Stimulated activated CD8-positive, alpha-beta memory T cell treated with anti-CD3 and anti-CD28 coated beads, Interleukin-2, amount 100 ng/mL, for 48 hours (primary cell): ENCODE measurements around the gene APPL2.
"Not testable (repeated sequence)": the region's sequence is repeated elsewhere in the genome, so short reads cannot be mapped to it uniquely, and the experiment has no call there.

ENCODE experiments used
- DNase-seq, 2 donors: peaks; one replicate each; pipeline ENCODE4 v3.0.0-alpha.2; 2020; ENCODE audit warnings: low read depth in 2 of 2

Gene APPL2

DNA sequence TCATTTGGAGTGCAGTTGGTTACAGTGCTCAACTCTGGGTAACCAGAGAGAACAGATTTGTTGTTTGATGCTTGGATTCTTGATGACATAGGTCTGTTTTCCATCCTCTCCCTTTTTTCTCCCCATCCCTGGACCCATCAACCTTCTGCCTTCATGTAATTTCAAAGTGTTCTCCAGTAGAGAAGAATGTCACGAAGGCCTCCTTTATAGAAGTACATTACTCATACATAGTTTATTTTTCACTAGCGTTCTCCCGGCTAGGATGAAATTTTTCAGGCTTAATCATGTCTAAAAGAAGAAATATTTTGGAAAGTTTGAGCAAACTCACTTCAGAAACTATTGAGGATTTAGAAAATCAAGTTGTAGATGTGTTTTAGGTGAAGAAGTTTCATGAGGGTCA is 20.9 kb upstream of the APPL2 start:
- DNase-seq: no peak

DNA sequence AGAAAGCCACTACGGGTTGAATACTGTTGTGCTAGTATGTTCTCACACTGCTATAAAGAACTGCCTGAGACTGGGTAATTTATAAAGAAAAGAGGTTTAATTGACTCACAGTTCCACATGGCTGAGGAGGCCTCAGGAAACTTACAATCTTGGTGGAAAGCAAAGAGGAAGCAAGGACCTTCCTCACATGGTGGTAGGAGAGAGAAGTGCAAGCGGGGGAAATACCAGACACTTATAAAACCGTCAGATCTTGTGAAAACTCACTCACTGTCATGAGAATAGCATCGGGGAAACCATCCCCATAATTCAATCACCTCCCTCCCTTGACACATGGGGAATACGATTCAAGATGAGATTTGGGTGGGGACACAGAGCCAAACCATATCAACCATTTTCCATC is 20.5 kb upstream of the APPL2 start:
- not testable (repeated sequence) for DNase-seq

DNA sequence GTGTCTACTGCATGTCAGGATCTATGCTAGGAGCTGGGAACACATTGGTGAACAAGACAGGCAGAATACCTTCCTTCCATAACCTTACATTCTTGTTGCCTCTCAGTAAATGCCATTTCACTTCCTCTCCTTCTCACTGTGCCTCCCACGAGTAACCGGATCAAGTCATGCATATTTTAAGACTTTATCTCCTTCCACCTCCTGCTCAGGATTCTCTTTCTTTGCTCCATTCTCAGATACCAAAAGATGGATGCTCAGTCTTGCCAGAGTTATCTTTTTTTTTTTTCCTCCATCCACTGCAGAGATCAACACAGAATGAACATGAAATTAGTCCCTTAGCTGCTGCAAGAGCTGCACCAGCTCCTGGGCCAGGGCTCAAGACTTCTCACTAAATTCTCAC is 20.0 kb upstream of the APPL2 start:
- DNase-seq: no peak

DNA sequence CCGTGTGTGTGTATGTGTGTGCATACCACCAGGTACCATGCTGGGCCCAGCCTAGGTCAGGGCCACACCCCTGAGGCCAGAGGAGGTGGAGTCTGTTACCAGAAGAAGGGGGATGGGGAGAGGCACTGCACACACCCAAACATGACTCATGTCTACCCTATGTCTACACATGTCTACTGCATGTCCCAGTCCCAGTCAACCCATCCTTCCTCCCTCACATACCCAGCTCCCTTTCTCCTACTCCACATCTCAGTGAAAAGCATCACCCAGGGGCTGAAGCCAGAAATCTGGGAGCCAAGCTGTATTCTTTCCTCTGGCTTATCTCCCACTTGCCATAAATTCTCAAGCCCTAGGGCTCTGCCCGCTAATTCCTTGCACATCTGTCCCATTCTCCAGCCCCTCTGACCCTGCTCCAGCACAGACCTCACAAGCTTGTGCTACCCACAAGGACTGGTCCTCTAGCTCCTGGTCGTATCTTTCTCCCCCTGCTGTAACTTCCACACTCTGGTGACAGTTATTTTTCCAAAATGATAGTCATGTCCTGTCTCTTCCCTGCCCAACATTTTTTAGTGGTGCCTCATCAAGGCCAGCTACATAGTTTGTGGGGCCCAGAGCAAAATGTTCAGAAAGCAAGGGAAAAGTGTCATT is 18.0 kb upstream of the APPL2 start:
- no peak for DNase-seq

DNA sequence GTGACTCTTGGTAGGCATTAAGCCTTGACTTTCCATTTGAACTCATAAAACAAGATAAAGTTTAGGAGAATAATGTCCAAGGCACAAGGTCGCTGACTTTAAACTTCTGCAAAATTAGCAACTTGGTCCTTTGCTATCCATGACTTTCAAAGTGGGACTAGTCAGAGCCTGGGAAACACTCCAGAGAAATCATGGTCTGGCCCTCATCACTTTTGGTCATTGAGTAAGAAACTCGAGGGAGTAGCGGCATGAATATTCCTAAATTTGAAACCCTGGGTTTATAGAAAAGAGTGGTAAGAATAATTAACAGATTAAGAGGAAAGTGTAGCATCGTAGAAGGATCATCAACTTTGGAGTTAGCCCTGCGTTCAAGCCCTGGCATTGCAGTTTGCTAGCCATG is 16.9 kb upstream of the APPL2 start:
- no peak for DNase-seq

DNA sequence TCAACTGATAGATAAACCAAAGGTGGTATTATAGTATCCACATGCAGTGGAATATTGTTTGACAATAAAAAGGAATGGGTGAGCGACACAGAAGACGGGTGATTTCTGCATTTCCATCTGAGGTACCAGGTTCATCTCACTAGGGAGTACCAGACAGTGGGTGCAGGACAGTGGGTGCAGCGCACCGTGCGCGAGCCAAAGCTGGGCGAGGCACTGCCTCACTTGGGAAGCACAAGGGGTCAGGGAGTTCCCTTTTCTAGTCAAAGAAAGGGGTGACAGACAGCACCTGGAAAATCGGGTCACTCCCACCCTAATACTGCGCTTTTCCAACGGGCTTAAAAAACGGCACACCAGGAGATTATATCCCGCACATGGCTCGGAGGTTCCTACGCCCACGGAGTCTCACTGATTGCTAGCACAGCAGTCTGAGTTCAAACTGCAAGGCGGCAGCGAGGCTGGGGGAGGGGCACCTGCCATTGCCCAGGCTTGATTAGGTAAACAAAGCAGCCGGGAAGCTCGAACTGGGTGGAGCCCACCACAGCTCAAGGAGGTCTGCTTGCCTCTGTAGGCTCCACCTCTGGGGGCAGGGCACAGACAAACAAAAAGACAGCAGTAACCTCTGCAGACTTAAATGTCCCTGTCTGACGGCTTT is 9.9 kb upstream of the APPL2 start:
- DNase-seq: not testable (repeated sequence)

DNA sequence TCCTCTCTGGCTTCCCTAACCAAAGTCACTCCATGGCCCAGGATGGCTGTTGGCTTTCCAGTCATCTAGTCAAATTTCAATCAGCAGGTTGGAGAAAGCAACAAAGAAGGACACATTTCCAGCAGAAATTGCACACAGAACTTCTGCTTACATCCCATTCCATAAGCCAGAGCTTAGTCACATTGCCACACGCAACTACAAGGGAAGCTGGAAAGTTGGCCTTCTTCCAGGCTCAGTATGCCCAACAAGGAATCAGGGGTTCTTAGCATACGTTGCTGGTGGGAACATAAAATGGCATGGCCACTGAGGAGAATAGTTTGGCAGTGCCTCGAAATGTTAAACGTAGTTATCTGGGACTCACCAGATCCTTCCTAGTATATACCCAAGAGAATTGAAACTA is 9.3 kb upstream of the APPL2 start:
- no peak for DNase-seq

DNA sequence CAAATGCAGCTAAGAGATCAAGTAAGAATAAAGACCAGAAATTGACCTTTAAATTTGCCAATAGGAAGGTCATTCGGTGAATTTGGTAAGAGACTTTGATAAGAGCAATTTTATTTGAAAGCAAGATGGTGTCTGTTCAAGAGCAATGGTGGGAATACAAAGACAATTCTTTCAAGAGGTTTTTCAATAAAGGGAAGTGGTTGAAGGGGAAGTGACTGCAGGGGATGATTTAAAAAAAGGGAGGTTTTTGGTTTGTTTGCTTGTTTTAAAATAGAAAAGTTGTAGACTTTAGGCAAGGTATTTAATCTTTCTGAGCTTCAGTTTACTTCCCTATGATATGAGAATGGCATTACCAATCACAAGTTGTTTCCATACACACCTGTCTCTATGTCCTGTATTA is 4.3 kb upstream of the APPL2 start:
- DNase-seq: no peak

DNA sequence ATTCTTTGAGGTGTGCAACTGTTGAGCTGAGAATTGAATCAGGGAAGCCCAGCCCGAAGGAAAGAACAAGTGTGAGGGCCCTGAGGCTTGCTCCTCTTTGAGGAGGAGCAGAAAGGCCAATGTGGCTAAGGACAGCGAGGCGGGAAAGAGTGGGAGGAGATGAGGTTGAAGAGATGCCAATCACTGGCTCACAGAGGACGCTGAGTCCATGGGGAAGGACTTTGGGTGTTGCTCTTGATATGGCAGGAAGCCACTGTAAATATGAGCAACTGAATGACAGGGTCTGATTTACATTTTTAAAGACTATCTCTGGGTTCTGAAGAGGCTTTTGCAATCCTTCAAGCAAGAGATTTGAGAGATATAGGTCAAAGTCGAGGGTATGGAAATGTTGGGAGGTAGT is 3.3 kb upstream of the APPL2 start:
- DNase-seq: no peak

DNA sequence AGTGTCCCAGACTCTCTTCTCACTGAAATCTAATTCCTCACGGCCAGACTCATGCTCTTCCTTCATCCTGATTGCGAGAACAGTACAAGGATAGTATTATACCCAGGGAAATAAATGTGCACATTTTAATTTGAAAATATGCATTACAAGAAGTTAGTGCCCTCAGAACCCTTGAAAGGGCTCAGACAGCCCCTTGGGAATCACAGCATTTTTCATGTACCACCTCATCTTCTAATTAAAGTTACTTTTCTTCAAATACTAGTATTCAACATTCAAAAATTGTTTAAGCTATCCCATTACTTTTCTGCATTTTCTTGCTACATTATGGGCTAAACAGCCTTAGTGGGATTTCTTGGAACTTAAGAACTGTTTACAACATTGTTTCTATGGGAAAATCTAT is 1.7 kb upstream of the APPL2 start:
- no peak for DNase-seq

DNA sequence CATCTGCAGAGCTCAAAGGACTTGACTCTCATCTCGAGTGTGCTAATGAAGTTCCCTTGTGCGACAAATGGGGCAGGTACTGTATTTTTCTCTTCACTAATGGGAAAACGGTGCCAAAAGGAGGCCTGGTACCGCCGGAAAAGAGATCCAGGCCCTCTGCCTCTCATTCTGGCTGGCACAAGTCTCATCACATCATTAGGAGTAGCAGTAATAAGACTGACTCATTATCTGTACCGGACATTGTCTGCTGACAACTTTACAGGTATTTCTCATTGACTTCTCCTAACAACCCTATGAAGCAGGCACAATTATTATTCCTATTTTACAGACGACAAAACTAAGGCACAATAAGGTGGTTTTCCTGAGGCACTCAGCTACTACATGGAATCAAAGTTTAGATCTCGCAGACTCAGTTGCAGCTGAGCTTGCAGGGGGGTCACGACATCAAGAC is 668 bp downstream of the APPL2 start:
- DNase-seq: no peak

DNA sequence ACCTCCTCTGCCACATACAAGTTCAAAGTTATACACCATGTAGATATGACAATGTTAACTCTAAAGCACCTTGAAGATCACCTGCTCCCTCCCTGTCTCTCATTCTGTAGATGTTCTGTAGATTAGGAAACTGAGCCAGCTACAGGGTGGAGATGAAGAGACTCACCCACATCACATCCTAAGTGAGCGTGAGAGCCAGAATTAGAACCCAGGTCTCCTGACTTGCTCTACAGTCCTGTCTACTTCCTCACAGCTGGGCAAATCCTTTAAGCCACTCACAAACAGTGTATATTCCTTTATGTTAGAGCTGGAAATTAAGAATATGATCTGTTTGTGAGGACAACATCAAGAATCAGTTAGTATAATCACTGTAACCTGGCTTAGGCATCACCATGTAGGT is 1.8 kb downstream of the APPL2 start:
- DNase-seq: no peak

DNA sequence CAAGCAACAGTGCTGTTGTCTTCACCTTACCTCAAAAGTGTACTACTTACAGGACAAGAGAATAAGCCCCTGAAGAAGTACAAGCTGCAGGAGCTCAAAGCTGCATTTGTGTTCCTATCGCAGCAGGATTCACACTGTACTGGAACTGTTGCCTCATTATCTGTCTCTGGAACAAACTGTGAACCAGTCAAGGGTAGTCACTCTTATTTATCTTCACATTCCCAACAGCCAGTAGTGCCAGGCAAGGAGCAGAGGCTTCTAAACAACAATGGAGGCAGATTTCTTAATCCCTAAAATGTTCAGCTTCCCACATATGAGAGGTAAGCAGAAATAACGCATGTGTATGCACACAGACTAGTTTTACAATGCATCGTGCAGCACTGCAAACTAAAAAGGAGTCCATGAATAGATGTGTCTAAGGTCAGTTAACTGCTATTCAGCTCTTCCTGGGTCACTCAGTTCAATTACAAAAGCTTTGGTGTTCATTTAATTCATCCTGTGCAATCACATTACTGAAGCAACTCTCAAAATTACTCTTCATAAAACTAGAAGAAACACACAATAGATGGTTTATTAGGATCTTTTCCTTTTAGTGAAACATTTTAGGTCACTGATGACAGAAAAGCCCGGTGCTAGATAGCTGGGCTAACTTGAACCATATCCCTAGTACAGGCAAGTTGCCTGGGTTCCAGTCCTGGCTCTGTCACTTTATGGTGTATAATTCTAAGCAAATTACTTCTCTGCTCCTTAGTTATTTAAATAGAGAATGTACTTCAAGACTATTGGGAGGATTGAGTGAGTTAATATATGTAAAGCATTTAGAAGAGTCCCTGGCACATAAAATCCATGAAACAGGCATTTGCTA is 2.7 kb downstream of the APPL2 start:
- DNase-seq: no peak

DNA sequence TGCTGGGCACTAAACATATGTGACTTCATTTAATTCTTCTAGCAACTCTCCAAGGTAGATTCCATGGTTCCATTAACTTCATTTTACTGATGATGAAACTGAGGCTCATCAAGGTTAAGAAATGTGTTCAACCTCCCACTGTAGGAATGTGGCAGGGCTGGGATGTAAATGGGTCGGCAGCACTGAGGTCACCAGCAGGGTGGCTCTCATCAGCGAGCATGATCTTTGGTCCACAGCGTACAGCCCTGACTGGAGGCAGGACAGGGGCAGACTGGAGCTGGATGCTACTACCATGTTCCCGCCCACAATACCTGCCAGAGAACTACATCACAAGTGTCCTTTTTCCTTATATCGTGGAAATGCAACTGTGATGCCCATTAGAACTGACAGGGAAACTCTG is 4.6 kb downstream of the APPL2 start:
- DNase-seq: no peak

DNA sequence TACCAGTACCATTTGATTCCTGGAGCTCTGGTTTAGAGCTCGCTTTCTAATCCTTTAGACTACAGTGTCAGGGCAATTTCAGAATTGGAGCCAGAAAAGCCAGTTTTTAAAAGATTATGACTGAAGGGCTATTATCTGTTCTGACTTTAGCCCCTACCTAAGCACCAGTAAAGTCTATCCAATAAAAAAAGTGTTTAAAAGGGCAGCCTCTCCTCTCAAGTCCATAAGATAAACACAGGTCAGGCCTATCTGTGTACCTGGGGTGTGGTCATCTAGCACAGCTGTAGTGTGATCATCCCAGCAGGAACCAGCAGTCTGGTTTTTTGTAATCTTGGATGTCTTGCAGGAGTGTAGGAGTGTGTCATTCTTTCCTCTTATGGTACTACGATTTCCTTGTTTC is 6.6 kb downstream of the APPL2 start:
- DNase-seq: no peak

DNA sequence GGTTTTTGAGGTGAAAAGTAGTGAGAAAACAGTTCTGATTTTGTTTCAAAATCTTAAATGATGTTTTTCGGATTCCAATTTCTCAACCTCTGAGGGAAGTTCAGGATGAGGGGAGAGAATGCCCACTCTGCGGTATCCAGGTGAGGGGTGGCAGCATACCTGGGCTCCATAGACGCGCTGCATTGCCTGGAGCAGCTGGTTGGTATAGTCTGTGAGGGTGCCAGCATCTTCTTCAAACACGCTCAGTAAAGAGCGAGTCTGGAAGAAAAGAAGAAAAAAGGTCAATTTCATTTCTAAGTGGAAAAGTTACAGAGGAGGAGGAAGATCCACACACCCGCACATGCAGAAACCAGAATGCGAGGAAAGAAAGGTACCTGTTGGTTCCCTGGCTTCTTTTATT is 7.0 kb downstream of the APPL2 start:
- no peak for DNase-seq

DNA sequence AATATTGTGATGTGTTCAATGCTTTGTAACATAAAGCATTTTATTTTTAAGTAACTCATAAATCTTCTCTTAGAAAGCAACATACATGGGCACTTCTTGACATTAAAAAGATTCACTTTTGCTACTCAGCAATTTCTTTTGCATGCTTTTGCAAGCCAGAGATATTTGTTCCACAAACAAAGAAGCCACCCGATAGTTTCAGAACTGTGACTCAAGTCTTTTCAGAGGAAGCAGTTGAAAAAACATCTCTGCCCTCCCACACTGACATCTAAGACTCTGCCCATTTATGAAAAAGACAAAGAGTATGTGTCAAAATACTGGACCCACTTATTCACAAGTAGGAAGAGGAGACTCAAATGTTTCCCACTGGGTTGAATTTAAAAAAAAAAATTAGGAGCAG is 7.5 kb downstream of the APPL2 start:
- DNase-seq: no peak

DNA sequence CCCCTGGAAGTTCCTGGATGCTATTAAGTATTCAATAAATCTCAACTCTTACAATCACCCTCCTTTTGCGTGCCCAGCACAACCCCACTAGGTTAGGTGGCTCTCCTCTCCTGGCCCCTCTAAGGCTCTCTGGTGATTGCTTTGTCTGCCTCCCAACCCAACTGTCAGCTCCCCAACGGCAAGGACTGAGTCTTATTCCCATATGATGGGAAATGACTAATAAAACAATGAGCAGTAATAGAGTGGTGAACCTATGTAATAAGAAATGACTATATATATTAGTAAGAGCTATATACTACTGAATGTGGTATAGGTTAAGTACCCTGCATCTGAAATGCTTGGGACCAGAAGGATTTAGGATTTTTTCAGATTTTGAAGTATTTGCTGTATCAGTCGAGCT is 8.1 kb downstream of the APPL2 start:
- no peak for DNase-seq

DNA sequence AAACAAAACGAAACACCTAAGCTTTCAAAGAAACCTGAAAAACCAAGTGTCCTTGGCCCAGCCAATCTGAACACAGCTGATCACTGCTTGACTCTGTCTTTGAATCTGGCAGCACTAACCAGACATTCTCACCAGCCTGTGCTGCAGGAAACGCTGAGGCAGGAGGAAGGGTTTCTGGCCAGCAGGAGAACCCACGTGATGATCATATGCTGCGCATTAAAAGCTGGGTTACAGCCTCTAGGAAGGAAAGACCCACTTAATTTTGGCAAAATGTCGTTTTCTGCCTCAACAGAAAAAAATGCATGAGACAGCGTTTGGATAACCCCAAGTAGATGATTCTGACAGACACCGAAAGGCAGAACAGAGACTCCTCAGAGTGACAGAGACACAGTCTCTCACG is 9.8 kb downstream of the APPL2 start:
- DNase-seq: no peak

DNA sequence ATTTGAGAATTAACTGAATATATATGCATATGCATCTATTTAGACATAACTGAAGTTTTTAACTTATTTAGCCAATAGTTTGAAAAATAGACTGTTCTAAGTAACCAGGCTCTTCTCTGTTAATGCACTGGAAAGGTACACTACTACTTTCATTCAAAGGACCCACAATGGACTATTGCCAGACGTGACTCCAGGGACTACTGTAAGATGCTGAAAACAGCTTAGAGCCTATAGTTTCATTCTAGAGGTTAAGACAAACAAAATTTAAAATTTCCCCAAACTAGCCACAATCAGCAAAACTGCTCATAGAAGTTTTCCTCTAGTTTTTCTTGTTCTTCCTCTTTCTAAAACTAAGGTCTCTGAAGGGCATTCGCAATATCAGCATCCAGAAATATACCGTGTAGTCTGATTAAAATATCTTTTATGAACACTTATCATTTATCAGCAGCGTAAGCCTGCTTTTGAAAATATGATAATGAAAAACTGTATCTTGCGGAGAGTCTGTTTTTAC is 10.4 kb downstream of the APPL2 start:
- no peak for DNase-seq

DNA sequence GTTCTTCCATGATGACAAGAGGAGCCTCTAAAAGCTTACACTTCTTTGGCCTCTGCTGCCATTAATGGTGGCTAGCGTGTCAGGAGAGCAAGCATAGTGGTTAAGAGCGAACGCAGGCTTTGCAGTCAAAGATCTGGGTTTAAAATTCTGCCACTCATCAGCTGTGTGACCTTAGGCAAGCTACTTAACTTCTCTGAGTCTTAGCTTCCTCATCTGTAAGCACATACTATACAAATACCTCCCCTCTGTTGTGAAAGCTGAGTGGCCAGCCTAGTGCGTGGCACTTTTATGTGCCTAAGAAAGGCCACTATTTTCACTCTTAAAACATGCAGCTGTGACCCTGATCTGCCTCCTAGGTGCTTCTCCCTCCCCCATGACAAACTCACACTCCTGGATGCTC is 11.6 kb downstream of the APPL2 start:
- DNase-seq: no peak

DNA sequence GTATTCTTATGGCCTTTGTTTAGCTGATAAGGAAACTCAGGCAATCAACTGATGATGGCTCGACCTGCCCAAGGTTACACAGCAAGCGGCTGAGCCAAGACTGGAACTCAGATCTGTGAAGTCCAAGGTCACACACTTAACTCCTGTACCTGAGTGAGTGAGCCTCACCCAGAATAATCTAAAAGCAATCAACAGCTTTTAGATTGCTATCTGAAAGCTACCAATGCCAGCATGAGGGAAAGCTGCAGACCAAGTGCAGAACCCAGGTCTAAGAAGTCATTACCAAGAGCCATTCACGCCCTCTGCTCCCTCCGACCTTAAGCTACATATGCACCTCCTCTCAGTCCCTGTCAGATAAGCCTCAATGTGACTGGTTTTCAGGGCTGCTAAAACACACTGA is 12.1 kb downstream of the APPL2 start:
- no peak for DNase-seq

DNA sequence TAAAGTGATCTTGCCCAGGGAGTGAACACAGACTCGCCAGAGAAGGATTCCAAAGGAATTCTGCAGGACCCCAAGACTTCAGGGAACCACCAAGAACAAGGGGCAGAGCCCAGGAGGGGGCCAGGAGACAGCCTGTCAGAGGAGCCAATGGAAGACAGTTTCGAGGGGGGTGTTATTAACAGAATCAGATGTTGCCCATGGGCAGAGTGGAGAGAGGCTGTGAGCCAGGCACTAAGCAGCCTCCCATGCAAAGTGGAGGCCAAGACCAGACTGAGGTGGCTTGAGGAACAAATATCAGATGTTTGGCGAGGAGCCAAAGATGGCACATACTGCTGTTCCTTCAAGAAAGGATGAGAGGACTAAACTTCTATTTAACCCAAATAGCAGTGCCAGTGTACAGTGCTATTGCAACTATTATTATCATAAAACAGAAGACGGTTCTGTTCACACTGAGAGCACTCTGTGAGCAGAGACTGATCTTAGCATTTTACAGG is 12.6 kb downstream of the APPL2 start:
- no peak for DNase-seq
